GM15510 (cell line): ENCODE results near the gene CLUH.

Source experiments
- POLR2A ChIP-seq: IDR thresholded peaks from 3 replicates; pipeline ENCODE4 v1.6.1; 2011; ENCODE audit warnings: borderline replicate concordance; ENCODE audit not compliant: insufficient read length; ENCODE audit errors: extremely low read depth

Gene CLUH

GRCh38 chr17:2724784-2725164, 13.2 kb upstream of the CLUH start:
- TF ChIP-seq POLR2A, result no peak

GRCh38 chr17:2723997-2724783, 12.6 kb upstream of the CLUH start:
- no peak for TF ChIP-seq POLR2A

GRCh38 chr17:2723505-2723996, 12.0 kb upstream of the CLUH start:
- TF ChIP-seq POLR2A, result no peak

- TF ChIP-seq POLR2A, result no peak
These were observed 11.0 kb upstream of the CLUH start for GRCh38 chr17:2722611-2723010.

GRCh38 chr17:2721603-2722002, 10.0 kb upstream of the CLUH start:
- TF ChIP-seq POLR2A, result no peak

GRCh38 chr17:2719861-2720260, 8.3 kb upstream of the CLUH start:
- no peak for TF ChIP-seq POLR2A

GRCh38 chr17:2718150-2718938, 6.8 kb upstream of the CLUH start:
- no peak for TF ChIP-seq POLR2A

GRCh38 chr17:2716649-2717048, 5.1 kb upstream of the CLUH start:
- TF ChIP-seq POLR2A, result no peak

- no peak for TF ChIP-seq POLR2A
These were observed 2.3 kb upstream of the CLUH start for GRCh38 chr17:2713881-2714280.

- no peak for TF ChIP-seq POLR2A
These were observed 908 bp upstream of the CLUH start for GRCh38 chr17:2712300-2713043.

GRCh38 chr17:2710803-2711607, 559 bp downstream of the CLUH start:
- TF ChIP-seq POLR2A, result no peak

- TF ChIP-seq POLR2A, result no peak
These were observed 1.3 kb downstream of the CLUH start for GRCh38 chr17:2710071-2710802.

GRCh38 chr17:2709183-2709661, 2.3 kb downstream of the CLUH start:
- peak; percentile 17 for TF ChIP-seq POLR2A
